ENCODE data around the gene ANKMY1. TPM values are rescaled to one million over a fixed set of nuclear protein-coding genes. Genes with fewer than 3 reads are reported as not detected.

ANKMY1 gene
- total and polyA plus RNA-seq, 3 experiments from 2014 or later = 15.8 to 27.9 (median 22.4) TPM

DNA sequence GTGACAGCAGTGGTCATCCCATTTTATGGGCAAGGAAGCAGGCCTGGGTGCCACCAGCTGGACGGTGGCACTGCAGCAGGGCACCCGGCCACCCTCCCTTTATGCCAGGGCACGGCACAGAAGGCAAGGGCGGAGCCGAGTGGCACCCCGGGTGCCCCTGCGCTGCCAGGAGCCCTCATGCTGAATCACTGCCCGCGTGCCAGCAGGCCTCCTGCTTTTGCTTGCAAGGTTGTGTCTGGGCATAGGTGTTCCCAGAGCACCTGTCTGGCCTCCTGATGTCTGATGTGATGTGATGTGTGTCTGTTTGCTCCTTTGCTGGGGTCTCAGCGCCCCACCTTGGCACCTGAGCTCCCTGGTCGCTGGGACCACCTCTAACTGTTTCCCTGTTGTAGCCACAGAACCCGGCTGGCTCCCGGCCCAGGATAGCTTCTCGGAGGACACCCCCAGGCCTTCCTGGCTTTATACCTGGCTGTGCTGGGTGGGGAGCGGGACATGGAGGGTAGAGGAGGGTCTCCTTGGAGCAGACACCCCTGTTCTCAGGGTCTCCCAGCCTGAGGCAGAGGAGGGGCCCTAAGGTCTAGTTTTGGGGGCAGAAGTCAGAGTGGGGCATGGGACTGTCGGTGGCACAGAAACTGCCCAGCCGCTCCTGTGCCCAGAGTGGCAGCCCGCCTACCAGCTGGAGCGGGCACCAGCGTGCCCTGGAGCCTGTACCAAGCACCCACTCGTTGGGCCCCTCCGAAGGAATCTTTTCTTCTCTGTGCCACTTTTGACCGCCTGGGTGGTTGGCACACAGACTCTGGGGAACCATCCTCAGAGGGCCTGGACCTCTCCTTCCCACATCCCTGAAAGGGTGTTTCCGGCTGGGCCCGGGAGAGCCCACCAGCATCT, 118.7 kb downstream of the ANKMY1 start:
- DNase-seq = peak in 1 of 5 donors; percentile 31
- ChIA-PET CTCF (interaction anchor here (1.0 to 1.4 kb wide), 4 partner anchors 8 to 289 kb away, joined by 3 to 4 read pairs (median 3); no protein-coding TSS in a partner anchor), POLR2A (no interaction called here)

DNA sequence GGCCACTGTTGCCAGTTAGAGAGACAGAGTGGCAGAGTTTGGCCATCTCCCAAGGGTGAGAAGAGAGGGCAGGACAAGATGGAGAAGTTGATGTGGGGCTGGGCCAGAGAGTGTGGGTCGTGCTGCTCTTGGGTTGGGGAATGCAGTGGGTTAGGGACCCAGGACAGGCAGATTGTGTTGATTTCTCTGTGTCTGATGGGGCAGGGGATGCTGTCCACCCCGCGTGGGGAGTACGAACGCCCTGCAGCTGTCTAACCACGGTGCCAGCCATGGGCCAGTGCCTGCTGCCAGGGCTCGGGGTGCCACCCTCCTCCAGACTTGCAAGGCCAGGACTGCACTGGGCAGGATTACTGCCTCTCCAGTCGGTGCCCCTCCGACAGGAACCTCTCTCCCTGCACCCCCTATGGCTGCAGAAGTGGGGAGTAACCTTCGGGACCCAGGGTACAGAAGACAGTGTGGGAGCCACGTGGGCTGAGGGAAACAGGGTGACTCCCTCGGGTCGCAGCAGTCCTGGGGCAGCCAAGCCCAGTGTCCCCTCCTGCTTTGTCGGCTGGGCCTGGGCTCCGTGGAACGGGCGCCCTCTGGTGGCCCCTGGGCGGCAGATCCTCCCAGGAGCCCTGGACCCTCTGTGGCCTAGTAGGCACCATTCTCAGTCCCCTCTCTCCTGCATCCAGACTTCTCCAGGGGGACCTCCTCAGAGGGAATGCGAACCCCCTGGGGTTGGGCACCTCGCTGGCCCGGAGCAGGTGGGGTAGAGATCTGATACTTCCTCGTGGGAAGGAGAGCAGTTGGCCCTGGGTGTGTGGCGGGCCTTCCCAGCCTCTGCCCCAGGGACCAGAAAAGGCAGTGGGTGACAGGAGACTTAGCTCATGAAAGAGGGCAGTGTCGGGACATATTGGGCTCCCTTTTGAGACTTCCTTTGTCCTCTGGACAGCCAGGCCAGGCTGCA, 119.7 kb downstream of the ANKMY1 start:
- Histone ChIP-seq H3K27me3 (ENCODE audit: insufficient read depth, low read length, poor library complexity, severe bottlenecking) (peaks cover 22% of the 10 kb centered on the region), H3K36me3 (ENCODE audit: insufficient read depth, low read length) (no peaks in the 10 kb centered on the region), H3K4me1 (ENCODE audit: insufficient read depth, low read length) (peaks cover 12% of the 10 kb centered on the region), H3K27ac (ENCODE audit: low read depth, low read length) (no peak overlapping the region), H3K9me3 (ENCODE audit: low read length) (no peaks in the 10 kb centered on the region), H3K4me3 (ENCODE audit: low read length) (no peak overlapping the region)
- no peaks in the 10 kb centered on the region for H3K36me3 Mint-ChIP-seq
- CTCF ChIA-PET = interaction anchor here (1.0 to 1.3 kb wide), 3 partner anchors 12 to 288 kb away, joined by 3 to 4 read pairs (median 3); no protein-coding TSS in a partner anchor
- no peaks in the 10 kb centered on the region for H3K9me3 Mint-ChIP-seq
- peak overlapping the region in 1 of 8 donors; percentile 58 for H3K27ac Mint-ChIP-seq
- H3K27me3 Mint-ChIP-seq = peaks cover 15 to 18% of the 10 kb centered on the region in 2 donors
- POLR2A ChIA-PET = no interaction called here
- peak overlapping the region in 5 of 7 donors; percentile 12 to 56 (median 41) for H3K4me3 Mint-ChIP-seq
- H3K4me1 Mint-ChIP-seq = peaks cover 4 to 19% (median 4%) of the 10 kb centered on the region in 3 donors
- DNase-seq = peak; percentile 47 to 64 (median 54)

More for the DNA sequence above, 118.7 kb downstream of the ANKMY1 start:
- Mint-ChIP-seq H3K27ac (no peak overlapping the region), H3K4me3 (no peak overlapping the region), H3K36me3 (no peaks in the 10 kb centered on the region), H3K4me1 (peaks cover 2 to 19% (median 4%) of the 10 kb centered on the region in 3 donors), H3K9me3 (no peaks in the 10 kb centered on the region), H3K27me3 (peaks cover 13 to 16% of the 10 kb centered on the region in 2 donors)
- Histone ChIP-seq H3K27ac (ENCODE audit: low read depth, low read length) (no peak overlapping the region), H3K36me3 (ENCODE audit: insufficient read depth, low read length) (no peaks in the 10 kb centered on the region), H3K9me3 (ENCODE audit: low read length) (no peaks in the 10 kb centered on the region), H3K4me3 (ENCODE audit: low read length) (no peak overlapping the region), H3K4me1 (ENCODE audit: insufficient read depth, low read length) (peaks cover 12% of the 10 kb centered on the region), H3K27me3 (ENCODE audit: insufficient read depth, low read length, poor library complexity, severe bottlenecking) (peaks cover 22% of the 10 kb centered on the region)

DNA sequence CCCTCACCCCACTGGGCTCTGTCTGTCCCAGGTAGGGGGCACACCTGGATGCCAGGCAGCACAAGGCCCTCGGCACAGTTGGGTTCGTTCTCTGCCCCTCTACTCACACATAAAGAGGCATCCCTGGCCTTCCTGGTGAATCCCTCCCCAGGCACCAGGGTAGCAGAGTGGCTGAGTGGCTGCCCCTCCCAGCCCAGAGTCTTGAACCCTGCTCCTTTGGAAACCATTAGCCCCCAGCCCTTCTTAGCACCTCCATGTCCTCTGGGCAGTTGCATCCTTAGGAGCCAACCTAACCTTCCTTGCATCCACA, 120.3 kb downstream of the ANKMY1 start:
- Mint-ChIP-seq H3K36me3 (no peaks in the 10 kb centered on the region), H3K27ac (no peak overlapping the region), H3K4me1 (peaks cover 4 to 19% (median 4%) of the 10 kb centered on the region in 3 donors), H3K4me3 (peak overlapping the region in 4 of 7 donors; percentile 4 to 80 (median 48)), H3K9me3 (no peaks in the 10 kb centered on the region), H3K27me3 (peaks cover 16 to 18% of the 10 kb centered on the region in 2 donors)
- Histone ChIP-seq H3K27ac (ENCODE audit: low read depth, low read length) (no peak overlapping the region), H3K9me3 (ENCODE audit: low read length) (no peaks in the 10 kb centered on the region), H3K4me3 (ENCODE audit: low read length) (no peak overlapping the region), H3K36me3 (ENCODE audit: insufficient read depth, low read length) (no peaks in the 10 kb centered on the region), H3K27me3 (ENCODE audit: insufficient read depth, low read length, poor library complexity, severe bottlenecking) (peaks cover 22% of the 10 kb centered on the region), H3K4me1 (ENCODE audit: insufficient read depth, low read length) (peaks cover 12% of the 10 kb centered on the region)
- ChIA-PET CTCF (no interaction called here), POLR2A (no interaction called here)
- no peak for DNase-seq

DNA sequence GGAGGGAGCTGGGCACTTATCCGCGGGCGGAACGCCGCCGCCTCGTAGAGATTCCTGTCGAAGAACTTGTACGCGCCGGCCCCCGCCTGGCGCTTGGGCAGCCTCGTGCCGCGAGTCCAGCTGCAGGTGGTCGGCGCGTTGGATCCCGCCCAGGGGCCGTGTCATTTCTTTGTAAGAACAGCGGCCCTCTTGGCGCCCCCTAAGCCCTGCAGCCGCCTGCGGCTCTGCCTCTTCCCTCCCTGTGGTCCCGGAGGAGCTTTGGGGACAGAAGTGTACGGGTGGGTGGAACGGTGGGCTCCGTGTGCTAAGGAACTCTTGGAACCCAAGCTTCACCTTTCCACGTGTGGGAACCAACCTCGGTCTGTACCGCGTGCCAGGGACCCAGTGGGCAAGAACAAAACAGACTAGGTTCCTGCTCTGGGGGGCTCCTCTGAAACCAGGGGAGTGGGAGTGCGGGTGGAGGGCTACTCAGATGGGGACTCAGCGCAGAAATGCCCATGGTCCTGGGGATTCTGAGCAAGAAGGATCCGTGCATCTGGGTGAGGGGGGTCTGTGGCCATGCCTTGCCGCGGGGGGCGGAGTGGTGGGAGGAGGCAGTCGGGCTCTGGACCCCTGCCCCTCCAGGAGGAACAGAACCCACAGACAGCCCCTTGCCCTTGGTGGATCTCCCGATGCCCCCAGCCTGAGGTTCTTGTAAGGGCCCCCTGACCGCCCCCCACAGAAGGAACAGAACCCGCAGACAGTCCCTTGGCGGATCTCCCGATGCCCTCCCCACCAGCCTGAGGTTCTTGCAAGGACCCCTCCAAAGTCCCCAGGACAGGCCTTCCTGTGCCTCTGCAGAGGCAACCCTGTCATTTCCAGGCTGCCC, 120.9 kb downstream of the ANKMY1 start:
- H3K4me3 ChIP-seq (ENCODE audit: low read length) = no peak overlapping the region
- peak overlapping the region in 1 of 8 donors; percentile 63 for H3K27ac Mint-ChIP-seq
- CTCF ChIA-PET = interaction anchor here (0.9 to 2.0 kb wide), 2 partner anchors 204 to 287 kb away, joined by 3 to 9 read pairs; no protein-coding TSS in a partner anchor
- H3K27me3 ChIP-seq (ENCODE audit: insufficient read depth, low read length, poor library complexity, severe bottlenecking) = peaks cover 22% of the 10 kb centered on the region
- H3K27me3 Mint-ChIP-seq = peaks cover 16 to 18% of the 10 kb centered on the region in 2 donors
- peaks cover 12% of the 10 kb centered on the region for H3K4me1 ChIP-seq (ENCODE audit: insufficient read depth, low read length)
- H3K36me3 Mint-ChIP-seq = no peaks in the 10 kb centered on the region
- H3K36me3 ChIP-seq (ENCODE audit: insufficient read depth, low read length) = no peaks in the 10 kb centered on the region
- H3K27ac ChIP-seq (ENCODE audit: low read depth, low read length) = no peak overlapping the region
- H3K4me1 Mint-ChIP-seq = peaks cover 4 to 19% (median 4%) of the 10 kb centered on the region in 3 donors
- no peaks in the 10 kb centered on the region for H3K9me3 Mint-ChIP-seq
- H3K4me3 Mint-ChIP-seq = peak overlapping the region; percentile 54 to 89 (median 57)
- POLR2A ChIA-PET = no interaction called here
- DNase-seq = peak in 1 of 5 donors; percentile 44
- no peaks in the 10 kb centered on the region for H3K9me3 ChIP-seq (ENCODE audit: low read length)

DNA sequence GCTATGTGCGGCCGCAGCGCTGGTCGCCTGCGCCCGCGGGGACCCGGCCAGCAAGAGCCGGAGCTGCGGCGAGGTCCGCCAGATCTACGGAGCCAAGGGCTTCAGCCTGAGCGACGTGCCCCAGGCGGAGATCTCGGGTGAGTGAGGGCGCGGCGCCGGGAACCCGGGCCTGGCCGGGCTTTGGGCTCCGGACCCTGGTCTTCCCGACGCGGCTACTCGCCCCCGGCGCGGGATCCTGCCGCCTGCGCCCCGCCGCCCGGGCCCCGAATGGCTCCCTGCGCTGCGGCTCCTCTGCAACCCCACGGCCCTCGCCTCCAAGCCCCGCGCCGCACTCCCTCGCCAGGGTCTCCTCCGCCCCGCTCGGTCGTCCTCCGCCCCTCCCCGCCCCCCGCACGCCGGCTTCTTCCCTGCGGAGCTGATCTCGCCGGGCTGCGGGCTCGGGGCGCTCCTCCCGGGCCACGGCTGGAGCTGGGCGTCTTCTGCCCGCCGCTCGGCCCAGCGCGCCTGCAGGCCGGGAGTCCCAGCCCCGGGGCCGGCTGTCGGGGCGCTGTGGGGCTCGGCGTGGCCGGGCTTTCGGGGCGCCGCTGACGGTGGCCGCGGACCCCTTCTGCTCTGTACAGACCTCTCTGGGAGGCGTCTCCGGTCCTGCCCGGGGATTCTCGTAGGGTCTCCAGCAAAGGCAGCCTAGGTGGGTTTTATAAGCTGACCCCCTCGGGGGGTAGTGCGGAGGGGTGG, 121.7 kb downstream of the ANKMY1 start:
- Mint-ChIP-seq H3K4me1 (peaks cover 4 to 19% (median 4%) of the 10 kb centered on the region in 3 donors), H3K27me3 (peaks cover 16 to 20% of the 10 kb centered on the region in 2 donors), H3K36me3 (no peaks in the 10 kb centered on the region), H3K9me3 (no peaks in the 10 kb centered on the region), H3K4me3 (peak overlapping the region; percentile 54 to 89 (median 57)), H3K27ac (no peak overlapping the region)
- ChIA-PET POLR2A (interaction anchor here (0.5 kb wide), 1 partner anchor 1034 kb away, joined by 3 read pairs; no protein-coding TSS in a partner anchor), CTCF (interaction anchor here (0.9 to 2.0 kb wide), 2 partner anchors 204 to 286 kb away, joined by 3 to 9 read pairs; no protein-coding TSS in a partner anchor)
- Histone ChIP-seq H3K27me3 (ENCODE audit: insufficient read depth, low read length, poor library complexity, severe bottlenecking) (peaks cover 22% of the 10 kb centered on the region), H3K4me3 (ENCODE audit: low read length) (no peak overlapping the region), H3K36me3 (ENCODE audit: insufficient read depth, low read length) (no peaks in the 10 kb centered on the region), H3K9me3 (ENCODE audit: low read length) (no peaks in the 10 kb centered on the region), H3K4me1 (ENCODE audit: insufficient read depth, low read length) (peaks cover 12% of the 10 kb centered on the region), H3K27ac (ENCODE audit: low read depth, low read length) (no peak overlapping the region)
- peak in 1 of 5 donors; percentile 46 for DNase-seq

GRCh38 chr2:240435457-240435947, 122.3 kb downstream of the ANKMY1 start, which contains the start of gene GPC1:
Gene GPC1, plus strand, starts transcription at chr2:240435663. Its CDS starts 256 bp downstream, at chr2:240435919.
- peaks cover 12% of the 10 kb centered on the region for H3K4me1 ChIP-seq (ENCODE audit: insufficient read depth, low read length)
- peak within 1 kb of the TSS; percentile 61 for H3K4me3 ChIP-seq (ENCODE audit: low read length)
- peaks cover 16 to 25% of the 10 kb centered on the region in 2 donors for H3K27me3 Mint-ChIP-seq
- H3K27ac ChIP-seq (ENCODE audit: low read depth, low read length) = no peak within 1 kb of the TSS
- ChIA-PET CTCF (interaction anchor here (2.0 kb wide), 1 partner anchor 203 kb away, joined by 9 read pairs; no protein-coding TSS in a partner anchor), POLR2A (interaction anchor here (0.5 kb wide), 1 partner anchor 1033 kb away, joined by 3 read pairs; no protein-coding TSS in a partner anchor)
- no peaks in the 10 kb centered on the region for H3K9me3 Mint-ChIP-seq
- no peaks in the 10 kb centered on the region for H3K36me3 ChIP-seq (ENCODE audit: insufficient read depth, low read length)
- peaks cover 4 to 19% (median 4%) of the 10 kb centered on the region in 3 donors for H3K4me1 Mint-ChIP-seq
- H3K27me3 ChIP-seq (ENCODE audit: insufficient read depth, low read length, poor library complexity, severe bottlenecking) = peaks cover 22% of the 10 kb centered on the region
- no peaks in the 10 kb centered on the region for H3K36me3 Mint-ChIP-seq
- peak in 2 of 5 donors; percentile 56 to 61 for DNase-seq
- H3K4me3 Mint-ChIP-seq = peak within 1 kb of the TSS; percentile 80 to 91 (median 84)
- peak within 1 kb of the TSS in 5 of 8 donors; percentile 23 to 92 (median 46) for H3K27ac Mint-ChIP-seq
- H3K9me3 ChIP-seq (ENCODE audit: low read length) = no peaks in the 10 kb centered on the region

Measured in CD8-positive, alpha-beta memory T cell (primary cell).